OCI-LY1 (cell line): Measurements from ENCODE around the gene ZNF93.
"Not testable (repeated sequence)": the region's sequence is repeated elsewhere in the genome, so short reads cannot be mapped to it uniquely, and the experiment has no call there.

ENCODE experiments used
- H2AFZ ChIP-seq: fragments of 200-600 bp; sonication (generic), shearing (Covaris generic); 2 replicates; pipeline ENCODE4 v1.6.0; 2014; ENCODE audit warnings: antibody characterized with exemption, mild to moderate bottlenecking, low read length
- H3F3A ChIP-seq: fragments of 200-600 bp; sonication (generic), shearing (Covaris generic); 2 replicates; pipeline ENCODE4 v1.6.0; 2014; ENCODE audit warnings: mild to moderate bottlenecking, antibody characterized with exemption, low read length, moderate library complexity; ENCODE audit not compliant: insufficient read depth
- H3K27ac ChIP-seq: fragments of 200-600 bp; sonication (generic); 2 replicates; pipeline ENCODE4 v1.5.1; 2014; ENCODE audit warnings: low read length, mixed run types, mild to moderate bottlenecking, low read depth; ENCODE audit not compliant: poor library complexity, severe bottlenecking
- H3K27me3 ChIP-seq: fragments of 200-600 bp; sonication (generic); 2 replicates; pipeline ENCODE4 v1.6.0; 2014; ENCODE audit warnings: antibody characterized with exemption, mild to moderate bottlenecking, low read length, moderate library complexity; ENCODE audit not compliant: insufficient read depth
- H3K36me3 ChIP-seq: fragments of 200-600 bp; sonication (generic); 2 replicates; pipeline ENCODE4 v1.6.1; 2014; ENCODE audit warnings: mild to moderate bottlenecking, antibody characterized with exemption, low read length, moderate library complexity, mixed read lengths; ENCODE audit not compliant: insufficient read depth
- H3K4me1 ChIP-seq: fragments of 200-600 bp; sonication (generic); 2 replicates; pipeline ENCODE4 v1.5.1; 2014; ENCODE audit warnings: mild to moderate bottlenecking, low read length, moderate library complexity; ENCODE audit not compliant: insufficient read depth, severe bottlenecking
- H3K4me2 ChIP-seq: fragments of 200-600 bp; sonication (generic), shearing (Covaris generic); 2 replicates; pipeline ENCODE4 v1.6.1; 2014; ENCODE audit warnings: low read length
- H3K4me3 ChIP-seq: fragments of 200-600 bp; sonication (generic); 2 replicates; pipeline ENCODE4 v1.5.1; 2014; ENCODE audit warnings: low read length, low read depth, mild to moderate bottlenecking, mixed read lengths; ENCODE audit not compliant: poor library complexity, severe bottlenecking
- H3K79me2 ChIP-seq: fragments of 200-600 bp; shearing (Covaris generic); 2 replicates; pipeline ENCODE4 v1.6.1; 2016; ENCODE audit warnings: mixed run types, low read length, mixed read lengths; ENCODE audit not compliant: insufficient read depth
- H3K9ac ChIP-seq: fragments of 200-600 bp; sonication (generic), shearing (Covaris generic); 2 replicates; pipeline ENCODE4 v1.6.1; 2014; ENCODE audit warnings: mild to moderate bottlenecking, low read length, mixed read lengths
- H3K9me2 ChIP-seq: fragments of 200-600 bp; sonication (generic), shearing (Covaris generic); 2 replicates; pipeline ENCODE4 v1.6.1; 2014; ENCODE audit warnings: low read depth, mild to moderate bottlenecking, low read length, mixed read lengths
- H3K9me3 ChIP-seq: fragments of 200-600 bp; shearing (Covaris generic); 2 replicates; pipeline ENCODE4 v1.6.1; 2014; ENCODE audit warnings: low read length, mixed read lengths
- H4K20me1 ChIP-seq: fragments of 200-600 bp; sonication (generic), shearing (Covaris generic); 2 replicates; pipeline ENCODE4 v1.6.0; 2016; ENCODE audit warnings: mild to moderate bottlenecking, low read length; ENCODE audit not compliant: insufficient read depth
- EZH2 ChIP-seq: fragments of 200-600 bp; sonication (generic), shearing (Covaris generic); IDR thresholded peaks from 2 replicates; pipeline ENCODE4 v1.8.0; 2017; ENCODE audit warnings: borderline replicate concordance, mixed run types, mild to moderate bottlenecking, antibody characterized with exemption, low read length, moderate library complexity, mixed read lengths
- TF ChIP-seq, protein P1 (sequence below): fragments of 200-600 bp; sonication (generic), shearing (Covaris generic); IDR thresholded peaks from 2 replicates; pipeline ENCODE4 v1.5.1; 2017; ENCODE audit warnings: mild to moderate bottlenecking, antibody characterized with exemption, low read length, moderate library complexity, mixed read lengths

The ZNF93 gene

DNA sequence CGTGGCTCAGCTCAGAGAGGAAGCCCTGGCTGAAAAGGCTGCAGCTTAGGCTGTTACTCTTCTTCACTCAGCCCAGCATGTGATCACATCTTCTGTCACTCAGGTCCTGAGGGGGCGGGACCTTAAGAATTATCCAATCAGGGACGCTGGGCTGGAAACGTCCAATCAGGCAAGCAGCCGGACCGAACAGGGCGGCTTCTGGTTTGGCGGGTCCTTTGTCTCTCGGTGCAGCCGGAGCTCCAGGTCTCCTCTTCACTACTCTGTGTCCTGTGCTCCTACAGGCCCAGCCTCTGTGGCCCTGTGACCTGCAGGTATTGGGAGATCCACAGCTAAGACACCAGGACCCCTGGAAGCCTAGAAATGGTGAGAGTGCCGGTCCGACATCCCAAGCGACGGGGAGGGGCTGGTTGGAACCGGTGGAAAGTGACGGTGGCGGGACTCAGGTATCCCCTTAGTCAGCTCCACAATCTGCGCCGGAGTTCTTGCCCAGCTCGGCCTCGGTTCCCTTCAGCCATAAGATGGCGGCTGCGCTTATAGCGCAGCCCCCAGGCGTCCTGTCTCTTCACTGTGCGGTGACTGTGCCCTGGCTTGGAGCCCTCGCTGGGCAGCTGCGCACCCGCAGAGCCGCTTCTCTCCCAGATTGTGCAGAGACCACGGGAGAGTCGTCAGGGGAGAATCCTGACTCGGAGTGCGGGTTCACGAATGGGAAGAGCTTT, at the start of gene ZNF93:
Gene ZNF93 (plus strand): TSS at position 218 of the 716 bp plus-strand sequence. CDS start 143 bp downstream, at position 361.
- peak within 1 kb of the TSS; percentile 19 for H2AFZ ChIP-seq
- H4K20me1 ChIP-seq: no peaks in the 10 kb centered on the region
- H3K79me2 ChIP-seq: peaks cover 3% of the 10 kb centered on the region
- peaks cover 14% of the 10 kb centered on the region for H3K4me1 ChIP-seq
- peaks cover 32% of the 10 kb centered on the region for H3K36me3 ChIP-seq
- H3K9ac ChIP-seq: peak within 1 kb of the TSS; percentile 78
- H3K27ac ChIP-seq: peak within 1 kb of the TSS; percentile 59
- peaks cover 23% of the 10 kb centered on the region for H3K9me3 ChIP-seq
- H3K9me2 ChIP-seq: no peaks in the 10 kb centered on the region
- H3F3A ChIP-seq: no peaks in the 10 kb centered on the region
- peak within 1 kb of the TSS; percentile 69 for H3K4me3 ChIP-seq
- H3K4me2 ChIP-seq: peak within 1 kb of the TSS; percentile 68
- TF ChIP-seq, protein P1, sequence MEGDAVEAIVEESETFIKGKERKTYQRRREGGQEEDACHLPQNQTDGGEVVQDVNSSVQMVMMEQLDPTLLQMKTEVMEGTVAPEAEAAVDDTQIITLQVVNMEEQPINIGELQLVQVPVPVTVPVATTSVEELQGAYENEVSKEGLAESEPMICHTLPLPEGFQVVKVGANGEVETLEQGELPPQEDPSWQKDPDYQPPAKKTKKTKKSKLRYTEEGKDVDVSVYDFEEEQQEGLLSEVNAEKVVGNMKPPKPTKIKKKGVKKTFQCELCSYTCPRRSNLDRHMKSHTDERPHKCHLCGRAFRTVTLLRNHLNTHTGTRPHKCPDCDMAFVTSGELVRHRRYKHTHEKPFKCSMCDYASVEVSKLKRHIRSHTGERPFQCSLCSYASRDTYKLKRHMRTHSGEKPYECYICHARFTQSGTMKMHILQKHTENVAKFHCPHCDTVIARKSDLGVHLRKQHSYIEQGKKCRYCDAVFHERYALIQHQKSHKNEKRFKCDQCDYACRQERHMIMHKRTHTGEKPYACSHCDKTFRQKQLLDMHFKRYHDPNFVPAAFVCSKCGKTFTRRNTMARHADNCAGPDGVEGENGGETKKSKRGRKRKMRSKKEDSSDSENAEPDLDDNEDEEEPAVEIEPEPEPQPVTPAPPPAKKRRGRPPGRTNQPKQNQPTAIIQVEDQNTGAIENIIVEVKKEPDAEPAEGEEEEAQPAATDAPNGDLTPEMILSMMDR: no peak
- no peak for TF ChIP-seq EZH2
- H3K27me3 ChIP-seq: no peaks in the 10 kb centered on the region

- not testable (repeated sequence) for H3K9ac ChIP-seq, H3F3A ChIP-seq, H4K20me1 ChIP-seq, H3K4me2 ChIP-seq, H3K36me3 ChIP-seq, H3K79me2 ChIP-seq, H3K9me3 ChIP-seq, H3K4me1 ChIP-seq, H3K27ac ChIP-seq, H2AFZ ChIP-seq, H3K4me3 ChIP-seq, H3K27me3 ChIP-seq, H3K9me2 ChIP-seq
These were observed 49.0 kb upstream of the ZNF93 start for GRCh38 chr19:19851740-19852139.

- 0 out of 2 replicates have a peak, but pooled peaks cover 6% of the 10 kb centered on the region for H3K9me3 ChIP-seq
- H3K4me1 ChIP-seq: no peaks in the 10 kb centered on the region
- no peaks in the 10 kb centered on the region for H4K20me1 ChIP-seq
- no peak overlapping the region for H3K27ac ChIP-seq
- H3K9me2 ChIP-seq: no peaks in the 10 kb centered on the region
- no peaks in the 10 kb centered on the region for H3K36me3 ChIP-seq
- H3K9ac ChIP-seq: no peak overlapping the region
- no peak overlapping the region for H3K4me3 ChIP-seq
- H3F3A ChIP-seq: no peaks in the 10 kb centered on the region
- no peak overlapping the region for H2AFZ ChIP-seq
- no peak overlapping the region for H3K4me2 ChIP-seq
- H3K27me3 ChIP-seq: no peaks in the 10 kb centered on the region
- TF ChIP-seq, protein P1: no peak
- TF ChIP-seq EZH2: no peak
- no peaks in the 10 kb centered on the region for H3K79me2 ChIP-seq
These were observed 42.0 kb upstream of the ZNF93 start for GRCh38 chr19:19858751-19859150.
